SK-N-SH (cell line): ENCODE measurements around the gene FAAP20. TPM values are rescaled to one million over a fixed set of nuclear protein-coding genes. Genes with fewer than 3 reads are reported as not detected.

Source experiments
- CTCF ChIA-PET: fragments of 300-600, 350-600 bp; formaldehyde crosslinking; extraction: SDS; loops from one replicate; lab custom pipeline; 2021; lab: Yijun Ruan, JAX
- POLR2A ChIA-PET: fragments of 350-600 bp; sonication (Branson Sonifier 250); formaldehyde crosslinking; extraction: SDS; loops from one replicate; lab custom pipeline; 2020; ENCODE audit warnings: antibody characterized with exemption, inconsistent platforms; lab: Yijun Ruan, JAX
- DNase-seq: peaks from one replicate; pipeline ENCODE4 v3.0.0; 2012
- H2AFZ ChIP-seq: fragments of 200-600 bp; sonication (generic); 2 replicates; pipeline ENCODE4 v1.8.1; 2016; ENCODE audit warnings: antibody characterized with exemption, mild to moderate bottlenecking, low read depth
- H3F3A ChIP-seq: fragments of 200-600 bp; sonication (generic); replicated peaks from 2 replicates; pipeline ENCODE3; 2016; ENCODE audit warnings: antibody characterized with exemption, mild to moderate bottlenecking; ENCODE audit not compliant: insufficient read depth
- H3K27ac ChIP-seq, 2 experiments: fragments of 200-500 bp in 1 of 2; fragments of 200-600 bp in 1 of 2; sonication (Bioruptor generic) in 1 of 2; sonication (generic), shearing (Covaris generic) in 1 of 2; 2 replicates each; pipeline versions ENCODE4 v1.5.1 to v1.6.1; 2014 to 2016; ENCODE audit warnings: low read depth in 2 of 2, inconsistent platforms in 1 of 2, low read length in 1 of 2, mild to moderate bottlenecking in 1 of 2, mixed read lengths in 1 of 2
- H3K27me3 ChIP-seq: fragments of 200-600 bp; sonication (generic), shearing (Covaris generic); 2 replicates; pipeline ENCODE4 v1.6.1; 2016; ENCODE audit warnings: mixed run types; ENCODE audit not compliant: insufficient read depth
- H3K36me3 ChIP-seq, 2 experiments: fragments of 200-500 bp in 1 of 2; fragments of 200-600 bp in 1 of 2; sonication (Bioruptor generic) in 1 of 2; sonication (generic) in 1 of 2; replicated peaks in 1 of 2; 2 replicates each; pipeline versions ENCODE3 to v1.5.1; 2014 to 2016; ENCODE audit warnings: low read length in 1 of 2, mild to moderate bottlenecking in 1 of 2; ENCODE audit not compliant: insufficient read depth in 2 of 2, control insufficient read depth in 1 of 2
- H3K4me1 ChIP-seq, 2 experiments: fragments of 200-500 bp in 1 of 2; fragments of 200-600 bp in 1 of 2; sonication (Bioruptor generic) in 1 of 2; sonication (generic), shearing (Covaris generic) in 1 of 2; 2 replicates each; pipeline versions ENCODE4 v1.5.1 to v1.6.1; 2014 to 2016; ENCODE audit warnings: low read depth in 1 of 2, low read length in 1 of 2, mixed run types in 1 of 2; ENCODE audit not compliant: insufficient read depth in 2 of 2, control insufficient read depth in 1 of 2
- H3K4me2 ChIP-seq: fragments of 200-600 bp; sonication (generic), shearing (Covaris generic); 2 replicates; pipeline ENCODE4 v1.6.1; 2017; ENCODE audit warnings: mixed run types
- H3K4me3 ChIP-seq, 2 experiments: fragments of 200-500 bp in 1 of 2; fragments of 200-600 bp in 1 of 2; sonication (Bioruptor generic) in 1 of 2; sonication (generic), shearing (Covaris generic) in 1 of 2; 2 replicates each; pipeline versions ENCODE4 v1.5.1 to v1.8.1; 2014 to 2016; ENCODE audit warnings: low read depth in 2 of 2, inconsistent platforms in 1 of 2, low read length in 1 of 2, mild to moderate bottlenecking in 1 of 2, mixed read lengths in 1 of 2, moderate library complexity in 1 of 2
- H3K79me2 ChIP-seq: fragments of 200-600 bp; sonication (generic); 2 replicates; pipeline ENCODE4 v1.8.1; 2017; ENCODE audit warnings: mild to moderate bottlenecking; ENCODE audit not compliant: insufficient read depth
- H3K9ac ChIP-seq: fragments of 200-600 bp; sonication (generic); 2 replicates; pipeline ENCODE4 v1.6.1; 2017; ENCODE audit warnings: mixed run types
- H3K9me2 ChIP-seq: fragments of 200-600 bp; sonication (generic); 2 replicates; pipeline ENCODE4 v1.6.1; 2017; ENCODE audit warnings: mixed run types
- H3K9me3 ChIP-seq: fragments of 200-600 bp; sonication (generic); 2 replicates; pipeline ENCODE4 v1.6.1; 2017; ENCODE audit warnings: mixed run types, mild to moderate bottlenecking, moderate library complexity
- H4K20me1 ChIP-seq: fragments of 200-600 bp; sonication (generic); 2 replicates; pipeline ENCODE4 v1.6.1; 2017; ENCODE audit warnings: mild to moderate bottlenecking, mixed run types; ENCODE audit not compliant: insufficient read depth
- ELF1 ChIP-seq: IDR thresholded peaks from 2 replicates; pipeline ENCODE4 v1.4.0; 2012
- FOSL2 ChIP-seq: IDR thresholded peaks from 2 replicates; pipeline ENCODE4 v1.4.0; 2012; ENCODE audit warnings: low read depth, mild to moderate bottlenecking, moderate library complexity, borderline replicate concordance
- FOXM1 ChIP-seq: IDR thresholded peaks from 2 replicates; pipeline ENCODE4 v1.4.0; 2012; ENCODE audit warnings: low read depth, mild to moderate bottlenecking
- GATA2 ChIP-seq: sonication (generic); formaldehyde crosslinking; IDR thresholded peaks from 2 replicates; pipeline ENCODE4 v1.5.0; 2020; ENCODE audit warnings: mild to moderate bottlenecking, missing genetic modification reagents
- MEF2A ChIP-seq: IDR thresholded peaks from 2 replicates; pipeline ENCODE4 v1.4.0; 2012; ENCODE audit warnings: low read depth, borderline replicate concordance
- NRF1 ChIP-seq: IDR thresholded peaks from 2 replicates; pipeline ENCODE4 v1.6.1; 2012; ENCODE audit warnings: low read depth, mild to moderate bottlenecking, low read length
- POLR2AphosphoS5 ChIP-seq: IDR thresholded peaks from 2 replicates; pipeline ENCODE4 v1.6.1; 2012; ENCODE audit warnings: low read depth, low read length
- RAD21 ChIP-seq: IDR thresholded peaks from 2 replicates; pipeline ENCODE4 v1.6.1; 2012; ENCODE audit warnings: mild to moderate bottlenecking, low read length
- RCOR1 ChIP-seq: fragments of 150-350 bp; IDR thresholded peaks from 2 replicates; pipeline ENCODE4 v1.6.1; 2017; ENCODE audit warnings: antibody characterized with exemption, low read length
- RFX5 ChIP-seq: IDR thresholded peaks from 2 replicates; pipeline ENCODE4 v1.6.1; 2012; ENCODE audit warnings: mild to moderate bottlenecking, improper control_type of control experiment, low read length
- SIN3A ChIP-seq: IDR thresholded peaks from 2 replicates; pipeline ENCODE4 v1.6.1; 2012; ENCODE audit warnings: low read depth, mild to moderate bottlenecking, low read length, moderate library complexity, borderline replicate concordance
- SMC3 ChIP-seq: IDR thresholded peaks from 2 replicates; pipeline ENCODE4 v1.6.1; 2012; ENCODE audit warnings: low read depth, low read length, improper control_type of control experiment
- TAF1 ChIP-seq: IDR thresholded peaks from 2 replicates; pipeline ENCODE4 v1.6.1; 2012; ENCODE audit warnings: low read depth, mild to moderate bottlenecking, low read length, moderate library complexity, borderline replicate concordance
- TCF12 ChIP-seq: IDR thresholded peaks from 2 replicates; pipeline ENCODE4 v1.4.0; 2012
- TEAD4 ChIP-seq: IDR thresholded peaks from 2 replicates; pipeline ENCODE4 v1.4.0; 2012; ENCODE audit warnings: mild to moderate bottlenecking, borderline replicate concordance; ENCODE audit not compliant: insufficient read depth
- WGBS: methylation state at CpG from one replicate; pipeline ENCODE4 v1.1.6; 2017; ENCODE audit warnings: low lambda C conversion rate; 5-methylcytosine and 5-hydroxymethylcytosine counted together
- polyA plus RNA-seq, 3 experiments: library from polyadenylated mRNA; depleted of rRNA; stranded (reverse); fragments of >200 nt; gene quantifications; 2 replicates each; pipeline ENCODE4 v1.2.3, GENCODE V29; 2012
- TF ChIP-seq, protein P1 (sequence below): IDR thresholded peaks from 2 replicates; pipeline ENCODE4 v1.4.0; 2012; ENCODE audit warnings: low read depth, borderline replicate concordance
- TF ChIP-seq, protein P2 (sequence below): IDR thresholded peaks from 2 replicates; pipeline ENCODE4 v1.4.0; 2012; ENCODE audit warnings: low read depth, borderline replicate concordance
- TF ChIP-seq, protein P3 (sequence below): IDR thresholded peaks from 2 replicates; pipeline ENCODE4 v1.6.1; 2012; ENCODE audit warnings: mild to moderate bottlenecking, low read depth, low read length, moderate library complexity

FAAP20 gene
- polyA plus RNA-seq, 1 of the 3 experiments (the other 2 are of a cell fraction): 58.3 TPM

DNA sequence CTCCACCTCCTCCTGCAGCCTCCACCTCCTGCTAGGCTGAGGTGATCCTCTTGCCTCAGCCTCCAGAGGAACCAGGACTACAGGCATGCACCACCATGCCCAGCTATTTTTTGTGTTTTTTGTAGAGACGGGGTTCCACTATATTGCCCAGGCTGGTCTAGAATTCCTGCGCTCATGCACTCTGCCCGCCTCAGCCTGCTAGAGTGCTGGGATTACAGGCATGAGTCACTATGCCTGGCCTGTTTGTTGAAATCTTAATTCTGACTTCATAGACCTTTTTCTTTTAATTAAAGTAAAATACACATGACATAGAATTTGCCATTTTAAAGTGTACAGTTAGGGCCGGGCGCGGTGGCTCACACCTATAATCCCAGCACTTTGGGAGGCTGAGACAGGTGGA is 42.7 kb downstream of the FAAP20 start (continued):
- TF ChIP-seq FOSL2: no peak

DNA sequence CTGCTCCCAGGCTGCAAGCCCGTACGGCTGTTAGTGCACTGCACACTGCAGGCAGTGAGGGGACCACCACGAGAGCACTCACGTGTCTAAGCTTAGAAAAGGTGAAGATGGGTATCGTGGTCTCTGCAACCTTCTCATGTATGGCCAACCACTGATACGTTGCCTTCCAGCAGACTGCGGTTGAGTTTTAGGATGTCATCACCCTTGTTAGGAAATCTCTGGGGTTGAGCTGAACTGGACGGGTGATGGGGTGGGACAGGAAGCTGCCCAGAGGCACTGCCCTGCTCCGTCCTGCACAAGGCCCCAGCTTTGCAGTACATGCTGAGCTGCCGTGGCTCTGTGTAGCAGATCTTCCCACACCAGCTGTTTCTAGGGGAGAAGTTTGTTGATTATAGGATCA is 43.3 kb downstream of the FAAP20 start:
- Histone ChIP-seq H4K20me1 (no peaks in the 10 kb centered on the region), H3K9me2 (no peaks in the 10 kb centered on the region), H3K79me2 (no peaks in the 10 kb centered on the region), H3K36me3 (peaks cover 0 to 7% of the 10 kb centered on the region in 2 experiments), H3K27ac (no peak overlapping the region), H2AFZ (no peak overlapping the region), H3K4me2 (no peak overlapping the region), H3K27me3 (no peaks in the 10 kb centered on the region), H3K4me1 (no peaks in the 10 kb centered on the region), H3K9ac (no peak overlapping the region), H3K4me3 (no peak overlapping the region), H3K9me3 (no peaks in the 10 kb centered on the region), H3F3A (no peaks in the 10 kb centered on the region)
- ChIA-PET POLR2A (interaction anchor here (0.5 kb wide), 1 partner anchor 219 kb away, joined by 3 read pairs; no protein-coding TSS in a partner anchor), CTCF (interaction anchor here (1.0 to 4.8 kb wide), 6 partner anchors 9 to 231 kb away, joined by 3 to 33 read pairs (median 4); no protein-coding TSS in a partner anchor)
- TF ChIP-seq RAD21 (no peak), MEF2A (no peak), SIN3A (no peak), NRF1 (no peak), TCF12 (no peak)
- TF ChIP-seq, protein P1, sequence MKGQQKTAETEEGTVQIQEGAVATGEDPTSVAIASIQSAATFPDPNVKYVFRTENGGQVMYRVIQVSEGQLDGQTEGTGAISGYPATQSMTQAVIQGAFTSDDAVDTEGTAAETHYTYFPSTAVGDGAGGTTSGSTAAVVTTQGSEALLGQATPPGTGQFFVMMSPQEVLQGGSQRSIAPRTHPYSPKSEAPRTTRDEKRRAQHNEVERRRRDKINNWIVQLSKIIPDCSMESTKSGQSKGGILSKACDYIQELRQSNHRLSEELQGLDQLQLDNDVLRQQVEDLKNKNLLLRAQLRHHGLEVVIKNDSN: no peak
- TF ChIP-seq, protein P2, sequence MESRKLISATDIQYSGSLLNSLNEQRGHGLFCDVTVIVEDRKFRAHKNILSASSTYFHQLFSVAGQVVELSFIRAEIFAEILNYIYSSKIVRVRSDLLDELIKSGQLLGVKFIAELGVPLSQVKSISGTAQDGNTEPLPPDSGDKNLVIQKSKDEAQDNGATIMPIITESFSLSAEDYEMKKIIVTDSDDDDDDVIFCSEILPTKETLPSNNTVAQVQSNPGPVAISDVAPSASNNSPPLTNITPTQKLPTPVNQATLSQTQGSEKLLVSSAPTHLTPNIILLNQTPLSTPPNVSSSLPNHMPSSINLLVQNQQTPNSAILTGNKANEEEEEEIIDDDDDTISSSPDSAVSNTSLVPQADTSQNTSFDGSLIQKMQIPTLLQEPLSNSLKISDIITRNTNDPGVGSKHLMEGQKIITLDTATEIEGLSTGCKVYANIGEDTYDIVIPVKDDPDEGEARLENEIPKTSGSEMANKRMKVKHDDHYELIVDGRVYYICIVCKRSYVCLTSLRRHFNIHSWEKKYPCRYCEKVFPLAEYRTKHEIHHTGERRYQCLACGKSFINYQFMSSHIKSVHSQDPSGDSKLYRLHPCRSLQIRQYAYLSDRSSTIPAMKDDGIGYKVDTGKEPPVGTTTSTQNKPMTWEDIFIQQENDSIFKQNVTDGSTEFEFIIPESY: no peak
- 86% methylated on average over 7 of the region's 10 CpGs for WGBS
- DNase-seq: no peak

DNA sequence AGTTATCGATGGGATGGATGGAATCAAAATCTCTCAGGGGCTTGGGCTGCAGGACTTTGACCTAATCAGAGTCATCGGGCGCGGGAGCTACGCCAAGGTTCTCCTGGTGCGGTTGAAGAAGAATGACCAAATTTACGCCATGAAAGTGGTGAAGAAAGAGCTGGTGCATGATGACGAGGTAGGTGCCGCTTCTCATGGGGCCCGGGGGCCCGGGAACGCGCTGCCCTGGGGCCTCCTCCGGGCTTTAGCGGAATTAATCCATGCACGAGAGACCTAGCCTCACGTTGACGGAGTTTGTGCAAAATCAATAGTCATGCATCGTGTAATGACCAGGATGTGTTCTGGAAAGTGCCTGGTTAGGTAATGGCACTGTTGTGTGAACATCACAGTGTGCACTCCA is 43.8 kb downstream of the FAAP20 start:
- Histone ChIP-seq H3K4me1 (no peaks in the 10 kb centered on the region), H3F3A (no peaks in the 10 kb centered on the region), H3K79me2 (no peaks in the 10 kb centered on the region), H3K27ac (no peak overlapping the region), H3K4me2 (no peak overlapping the region), H3K27me3 (no peaks in the 10 kb centered on the region), H3K9me2 (no peaks in the 10 kb centered on the region), H3K36me3 (peaks cover 0 to 8% of the 10 kb centered on the region in 2 experiments), H3K9me3 (no peaks in the 10 kb centered on the region), H4K20me1 (no peaks in the 10 kb centered on the region), H3K4me3 (no peak overlapping the region), H3K9ac (no peak overlapping the region), H2AFZ (no peak overlapping the region)
- ChIA-PET CTCF (interaction anchor here (1.0 to 4.8 kb wide), 6 partner anchors 9 to 231 kb away, joined by 3 to 33 read pairs (median 4); no protein-coding TSS in a partner anchor), POLR2A (interaction anchor here (0.5 kb wide), 1 partner anchor 220 kb away, joined by 3 read pairs; no protein-coding TSS in a partner anchor)
- no peak for DNase-seq
- 85% methylated on average over 19 of the region's 19 CpGs for WGBS
- TF ChIP-seq ELF1: no peak
- no peak for TF ChIP-seq SIN3A
- TF ChIP-seq POLR2AphosphoS5: no peak
- no peak for TF ChIP-seq MEF2A
- no peak for TF ChIP-seq TCF12
- no peak for TF ChIP-seq RCOR1
- TF ChIP-seq, protein P1: no peak
- no peak for TF ChIP-seq SMC3
- TF ChIP-seq FOSL2: no peak
- TF ChIP-seq, protein P3, sequence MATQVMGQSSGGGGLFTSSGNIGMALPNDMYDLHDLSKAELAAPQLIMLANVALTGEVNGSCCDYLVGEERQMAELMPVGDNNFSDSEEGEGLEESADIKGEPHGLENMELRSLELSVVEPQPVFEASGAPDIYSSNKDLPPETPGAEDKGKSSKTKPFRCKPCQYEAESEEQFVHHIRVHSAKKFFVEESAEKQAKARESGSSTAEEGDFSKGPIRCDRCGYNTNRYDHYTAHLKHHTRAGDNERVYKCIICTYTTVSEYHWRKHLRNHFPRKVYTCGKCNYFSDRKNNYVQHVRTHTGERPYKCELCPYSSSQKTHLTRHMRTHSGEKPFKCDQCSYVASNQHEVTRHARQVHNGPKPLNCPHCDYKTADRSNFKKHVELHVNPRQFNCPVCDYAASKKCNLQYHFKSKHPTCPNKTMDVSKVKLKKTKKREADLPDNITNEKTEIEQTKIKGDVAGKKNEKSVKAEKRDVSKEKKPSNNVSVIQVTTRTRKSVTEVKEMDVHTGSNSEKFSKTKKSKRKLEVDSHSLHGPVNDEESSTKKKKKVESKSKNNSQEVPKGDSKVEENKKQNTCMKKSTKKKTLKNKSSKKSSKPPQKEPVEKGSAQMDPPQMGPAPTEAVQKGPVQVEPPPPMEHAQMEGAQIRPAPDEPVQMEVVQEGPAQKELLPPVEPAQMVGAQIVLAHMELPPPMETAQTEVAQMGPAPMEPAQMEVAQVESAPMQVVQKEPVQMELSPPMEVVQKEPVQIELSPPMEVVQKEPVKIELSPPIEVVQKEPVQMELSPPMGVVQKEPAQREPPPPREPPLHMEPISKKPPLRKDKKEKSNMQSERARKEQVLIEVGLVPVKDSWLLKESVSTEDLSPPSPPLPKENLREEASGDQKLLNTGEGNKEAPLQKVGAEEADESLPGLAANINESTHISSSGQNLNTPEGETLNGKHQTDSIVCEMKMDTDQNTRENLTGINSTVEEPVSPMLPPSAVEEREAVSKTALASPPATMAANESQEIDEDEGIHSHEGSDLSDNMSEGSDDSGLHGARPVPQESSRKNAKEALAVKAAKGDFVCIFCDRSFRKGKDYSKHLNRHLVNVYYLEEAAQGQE: no peak
- no peak for TF ChIP-seq NRF1
- TF ChIP-seq GATA2 (CRISPR knock-in tag): no peak
- TF ChIP-seq FOXM1: no peak
- no peak for TF ChIP-seq TEAD4
- no peak for TF ChIP-seq RFX5
- no peak for TF ChIP-seq RAD21
- no peak for TF ChIP-seq TAF1
